NCI-H1436 (cell line): ENCODE results near the gene PLXND1.
A peak's percentile ranks its signal among the peaks of the same experiment; 100 is the strongest.

Source experiments
- DNase-seq: peaks from one replicate; lab custom pipeline; 2025; lab: John Stamatoyannopoulos, UW

Gene PLXND1

DNA sequence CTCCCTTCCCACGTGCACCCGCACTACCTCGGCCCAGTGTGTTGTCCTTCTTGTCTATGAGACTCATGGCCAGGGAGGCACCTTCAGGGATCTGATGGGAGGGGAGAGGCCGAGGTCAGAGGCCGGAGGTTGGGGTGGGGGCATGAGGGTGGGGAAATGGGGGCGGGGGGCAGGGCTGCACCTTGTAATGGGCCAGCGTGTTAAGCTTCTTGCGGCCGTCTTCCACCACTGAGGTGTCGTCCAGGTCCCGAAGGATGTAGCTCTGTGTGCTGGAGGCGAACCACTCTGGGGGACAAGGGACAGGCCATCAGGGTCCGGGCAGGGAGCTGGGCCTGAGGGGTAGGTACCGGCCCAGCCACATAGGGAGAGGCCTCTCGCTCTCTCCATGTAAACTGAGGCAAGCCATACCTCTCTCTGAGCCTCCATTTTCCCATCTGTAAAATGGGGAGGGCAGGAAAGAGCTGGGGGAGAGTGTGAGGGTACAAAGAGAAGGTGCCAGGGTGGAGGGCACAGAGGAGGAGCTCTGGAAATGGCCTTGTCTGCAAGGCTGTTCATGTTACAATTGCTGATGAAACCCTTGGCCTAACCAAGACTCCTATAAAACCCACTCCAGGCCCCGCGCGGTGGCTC lies 44.7 kb downstream of the PLXND1 start:
- no peak for DNase-seq

DNA sequence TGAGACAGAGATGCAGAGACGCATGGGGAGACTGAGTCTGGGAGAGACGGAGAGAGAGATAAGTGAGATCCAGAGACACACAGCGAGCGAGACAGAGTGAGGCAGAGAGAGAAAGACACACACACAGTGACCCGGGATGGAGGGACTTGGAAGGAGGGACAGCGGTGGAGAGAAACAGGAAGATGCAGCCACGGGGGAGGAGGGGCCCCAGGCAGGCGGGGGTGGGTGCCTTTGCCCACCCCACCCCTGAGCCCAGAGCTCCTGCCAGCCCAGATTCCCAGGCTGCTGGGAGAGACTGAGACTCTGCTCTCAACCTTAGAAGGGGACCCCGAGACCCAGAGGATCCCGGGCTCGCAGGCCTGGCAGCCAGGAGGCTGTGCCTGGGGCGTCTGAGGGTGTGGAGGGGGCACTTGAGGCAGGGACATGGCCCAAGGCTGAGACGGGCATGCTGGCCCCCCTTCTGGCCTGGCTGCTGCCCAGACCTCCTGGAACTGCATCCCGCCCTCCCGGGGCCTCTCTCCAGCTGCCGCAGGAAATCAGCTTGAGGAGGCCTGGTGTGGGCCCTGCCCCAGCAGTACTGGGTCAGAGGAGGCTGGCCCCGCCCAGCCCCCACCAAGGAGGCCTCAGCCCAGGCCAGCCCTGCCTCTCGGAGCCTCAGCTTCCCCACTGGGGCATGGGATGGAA lies 45.4 kb downstream of the PLXND1 start:
- DNase-seq: no peak

DNA sequence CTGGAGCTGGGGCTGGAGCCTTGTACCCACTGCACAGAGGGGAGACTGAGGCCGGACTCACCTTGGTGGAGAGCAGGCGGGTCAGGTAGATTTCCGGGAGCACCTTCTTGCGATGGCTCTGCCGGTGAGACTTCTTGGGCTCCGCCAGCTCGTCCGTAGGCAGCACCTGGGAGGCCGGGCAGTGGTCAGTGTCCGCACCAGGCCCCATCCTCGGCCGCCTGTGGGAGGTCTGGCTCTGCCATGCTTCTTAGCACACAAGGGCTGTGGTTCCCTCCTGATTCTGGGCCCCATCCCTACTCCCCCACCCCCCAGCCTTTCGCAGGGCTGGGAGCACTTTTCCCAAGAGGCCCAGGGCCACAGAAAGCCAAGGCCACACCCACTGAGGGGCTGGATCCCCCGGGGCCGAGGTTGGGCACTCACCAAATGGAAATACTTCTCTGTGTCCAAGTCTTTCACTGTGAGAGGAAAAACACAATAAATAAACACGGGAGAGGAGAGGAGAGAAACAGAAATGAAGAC lies 46.1 kb downstream of the PLXND1 start:
- DNase-seq: peak; percentile 49

DNA sequence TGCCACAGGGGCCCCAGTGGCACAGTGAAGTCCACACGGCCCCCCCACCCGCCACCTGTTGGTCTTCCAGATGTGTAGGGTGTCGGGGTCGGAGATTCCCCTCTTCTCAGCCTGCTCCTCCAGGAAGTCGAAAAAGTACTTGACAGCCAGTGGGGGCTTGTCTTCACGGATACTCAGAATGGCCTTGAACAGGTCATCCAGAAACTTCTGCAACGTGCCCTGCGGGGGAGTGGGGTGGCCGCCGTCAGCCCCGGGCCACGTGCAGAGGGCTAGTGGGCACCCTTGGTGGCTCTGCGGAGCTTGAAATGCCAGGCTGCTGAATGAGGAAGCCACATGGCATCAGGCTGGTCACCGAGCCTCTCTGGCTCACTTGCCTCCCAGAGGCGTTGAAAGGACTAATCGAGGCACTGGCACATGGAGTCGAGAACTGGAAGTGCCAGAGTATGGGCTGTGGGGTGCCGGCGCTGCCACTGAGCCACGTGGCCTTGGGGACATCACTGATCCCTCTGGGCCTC lies 46.9 kb downstream of the PLXND1 start:
- no peak for DNase-seq

DNA sequence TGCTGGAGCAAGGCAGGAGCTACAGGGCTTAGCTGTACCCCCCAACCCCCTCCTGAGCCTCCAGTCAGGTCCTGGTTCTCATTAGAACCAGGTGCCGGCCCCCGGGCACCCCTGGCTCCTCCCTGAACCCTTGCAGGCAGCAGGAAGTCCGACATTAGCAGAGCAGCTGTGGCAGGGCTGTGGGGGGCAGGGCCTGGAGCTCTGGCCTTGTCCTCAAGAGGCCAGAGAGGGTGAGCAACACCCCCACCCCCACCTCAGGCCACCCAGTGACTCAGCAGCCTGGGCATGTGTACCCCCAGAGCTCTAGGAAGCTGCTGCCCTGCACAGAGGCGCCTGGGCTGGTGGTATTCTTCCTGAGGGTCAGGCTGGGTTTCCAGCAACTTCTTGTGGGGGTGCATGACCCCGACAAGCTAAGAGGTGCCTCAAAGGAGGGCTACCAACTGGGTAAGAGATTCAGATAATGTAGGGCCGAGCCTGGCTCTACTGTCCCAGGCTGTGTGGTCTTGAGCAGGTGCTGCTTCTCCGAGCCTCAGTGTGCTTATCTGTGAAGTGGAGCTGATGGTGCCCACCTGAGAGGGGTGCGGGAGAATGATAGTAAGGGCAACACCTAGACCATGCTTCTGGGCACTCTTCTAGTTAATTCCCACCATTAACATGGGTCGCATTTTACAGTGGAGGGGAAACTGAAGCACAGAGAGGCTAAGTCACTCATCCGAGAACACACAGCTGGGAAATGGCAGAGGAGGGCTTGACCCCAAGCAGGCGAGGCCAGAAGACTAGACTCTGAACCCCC lies 47.5 kb downstream of the PLXND1 start:
- no peak for DNase-seq

DNA sequence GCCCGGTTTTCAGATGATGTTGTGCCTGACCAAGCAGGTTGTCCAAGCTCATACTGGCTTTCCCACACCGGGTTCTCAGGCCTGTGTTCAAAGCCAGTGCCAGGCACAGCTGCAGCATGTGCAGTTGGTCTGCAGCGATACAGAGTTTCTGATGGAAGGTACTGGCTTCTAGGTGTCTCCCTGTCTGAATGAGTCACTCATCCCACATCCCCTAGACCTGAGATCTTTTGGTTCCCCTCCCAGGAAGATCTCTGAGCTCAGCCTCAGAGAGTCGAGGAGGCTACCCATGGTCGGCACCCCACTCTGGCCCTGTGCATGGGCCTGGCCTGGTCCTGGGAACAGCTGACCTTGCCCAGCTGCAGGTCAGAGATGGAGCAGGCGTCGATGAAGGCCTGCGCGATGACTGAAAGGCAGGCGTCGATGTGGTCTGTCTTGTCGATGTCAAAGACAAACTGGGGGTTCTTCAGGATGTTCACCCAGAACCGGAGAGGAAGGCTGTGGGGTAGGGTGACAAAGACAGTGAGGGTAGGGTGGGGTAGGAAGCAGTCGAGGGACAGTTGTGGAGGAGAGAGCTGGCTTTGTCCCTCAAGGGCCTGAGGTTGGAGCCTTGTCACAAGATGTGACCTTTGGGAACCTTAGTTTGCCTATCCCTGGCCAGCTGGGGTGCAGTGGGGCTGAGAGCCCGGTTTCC lies 48.2 kb downstream of the PLXND1 start:
- no peak for DNase-seq

DNA sequence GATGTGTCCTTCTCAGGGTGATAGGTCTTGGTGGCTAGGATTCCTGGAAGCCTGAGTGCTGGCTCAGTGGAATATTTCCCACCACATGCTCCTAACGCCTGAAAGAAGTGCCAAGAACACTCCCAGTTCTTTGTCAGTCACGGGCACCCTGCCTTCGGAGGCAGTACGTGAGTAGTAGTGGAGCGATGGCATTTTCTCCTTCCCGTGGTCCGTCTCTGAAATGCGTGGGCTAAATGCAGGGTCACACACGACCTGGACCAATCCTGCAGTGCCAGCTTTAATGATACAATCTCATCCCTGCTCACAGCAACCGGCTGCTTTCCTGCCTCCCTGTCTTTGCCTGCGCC lies 49.0 kb downstream of the PLXND1 start:
- no peak for DNase-seq

DNA sequence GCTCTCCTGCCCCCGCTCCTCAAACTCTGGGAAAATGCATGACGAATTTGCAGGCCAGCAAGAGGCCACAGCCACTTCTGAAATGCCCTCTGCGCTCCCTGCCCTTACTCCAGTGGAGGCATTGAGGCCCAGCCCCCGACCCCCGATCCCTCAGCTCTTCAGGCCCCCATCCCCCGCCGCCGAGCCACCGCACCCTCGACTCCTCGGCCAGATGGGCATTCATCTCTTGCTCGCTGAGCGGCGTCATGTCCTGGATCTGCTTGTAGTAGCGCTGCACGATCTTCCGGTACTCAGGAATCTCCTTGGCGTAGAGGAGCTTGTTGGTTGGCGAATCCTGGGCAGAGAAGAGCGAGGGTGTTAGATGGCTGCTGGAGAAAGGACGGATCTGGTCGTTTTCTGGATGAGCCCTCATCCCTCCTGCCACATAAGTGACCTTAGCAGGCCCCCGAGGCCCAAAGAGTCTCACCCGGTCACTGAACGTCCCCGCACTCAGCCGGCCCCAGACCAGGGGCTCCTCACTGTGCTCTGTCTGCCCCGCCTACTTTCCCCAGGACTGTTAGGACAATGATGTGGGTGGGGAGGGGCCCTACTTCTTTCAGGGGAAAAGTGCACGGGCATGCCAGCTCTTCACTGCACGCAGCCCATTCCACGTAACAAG lies 49.5 kb downstream of the PLXND1 start:
- no peak for DNase-seq

DNA sequence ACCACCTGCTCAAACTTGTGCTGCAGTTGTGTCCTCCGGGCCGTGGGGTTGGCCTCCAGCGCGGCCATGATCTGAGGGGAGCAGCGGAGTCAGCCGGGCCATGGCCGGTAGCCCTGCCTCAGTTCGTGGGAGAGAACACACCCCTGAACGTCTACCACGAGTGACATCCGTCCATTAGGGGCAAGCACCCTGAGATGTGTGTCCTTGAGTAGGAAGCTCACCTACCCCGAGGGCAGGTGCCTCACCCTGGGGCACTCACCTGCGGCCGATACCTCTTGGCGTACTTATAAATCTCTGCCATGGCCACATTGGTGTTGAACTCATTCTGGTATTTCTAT lies 50.1 kb downstream of the PLXND1 start:
- DNase-seq: no peak

DNA sequence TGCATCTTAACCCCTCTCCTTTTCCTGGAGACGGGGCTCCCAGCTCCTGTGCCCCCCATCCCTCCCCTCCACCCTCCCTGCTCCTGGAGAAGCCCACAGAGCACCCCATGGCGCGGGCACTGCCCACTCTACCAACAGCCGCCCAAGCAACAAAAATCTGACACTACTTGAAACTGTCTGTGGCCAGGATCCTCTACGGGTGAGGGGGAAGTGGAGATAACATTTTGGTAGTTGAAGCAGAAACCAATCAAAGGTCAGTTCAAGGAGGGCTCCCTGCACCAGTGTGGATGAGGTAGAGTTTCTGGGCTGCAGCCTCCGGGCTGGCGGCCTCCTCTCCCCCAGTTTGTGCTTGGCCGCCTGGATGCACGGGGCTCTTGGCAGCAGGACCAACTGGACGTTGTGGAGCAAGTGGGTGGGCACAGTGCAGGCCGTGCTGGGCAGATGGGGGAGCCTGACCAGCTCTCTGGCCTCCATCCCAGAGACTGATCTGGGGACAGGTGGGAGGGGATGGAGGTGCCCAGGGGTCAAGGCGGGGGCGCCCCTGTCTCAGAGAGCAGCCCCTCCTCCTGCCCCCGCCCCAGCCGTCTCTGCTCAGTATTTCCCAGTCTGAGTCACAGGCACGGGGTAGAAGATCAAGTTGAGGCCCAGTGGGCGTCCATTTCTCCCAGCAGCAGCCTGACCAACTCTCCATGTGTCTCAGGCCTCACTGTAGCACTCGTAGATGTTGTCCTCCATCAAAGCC lies 50.7 kb downstream of the PLXND1 start:
- no peak for DNase-seq

DNA sequence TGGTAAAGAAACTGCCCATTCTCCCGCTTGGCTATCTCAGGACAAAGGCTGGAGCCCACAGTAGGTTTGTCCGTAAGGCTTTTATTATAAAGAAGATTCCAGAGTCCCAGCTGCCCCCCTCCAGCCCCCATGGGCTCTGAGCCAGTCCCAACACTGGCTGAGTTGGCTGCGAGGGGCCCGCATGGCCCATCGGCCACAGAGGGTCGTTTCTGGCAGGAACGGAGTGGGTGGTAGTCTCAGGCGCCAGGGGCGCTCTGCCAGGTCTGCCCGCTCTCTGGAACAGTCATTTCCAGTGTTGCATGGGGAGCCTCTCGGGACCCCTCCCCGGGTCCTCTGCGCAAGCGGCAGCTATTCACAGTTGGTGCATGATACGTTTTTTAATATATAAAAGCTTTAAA lies 51.3 kb downstream of the PLXND1 start:
- no peak for DNase-seq

DNA sequence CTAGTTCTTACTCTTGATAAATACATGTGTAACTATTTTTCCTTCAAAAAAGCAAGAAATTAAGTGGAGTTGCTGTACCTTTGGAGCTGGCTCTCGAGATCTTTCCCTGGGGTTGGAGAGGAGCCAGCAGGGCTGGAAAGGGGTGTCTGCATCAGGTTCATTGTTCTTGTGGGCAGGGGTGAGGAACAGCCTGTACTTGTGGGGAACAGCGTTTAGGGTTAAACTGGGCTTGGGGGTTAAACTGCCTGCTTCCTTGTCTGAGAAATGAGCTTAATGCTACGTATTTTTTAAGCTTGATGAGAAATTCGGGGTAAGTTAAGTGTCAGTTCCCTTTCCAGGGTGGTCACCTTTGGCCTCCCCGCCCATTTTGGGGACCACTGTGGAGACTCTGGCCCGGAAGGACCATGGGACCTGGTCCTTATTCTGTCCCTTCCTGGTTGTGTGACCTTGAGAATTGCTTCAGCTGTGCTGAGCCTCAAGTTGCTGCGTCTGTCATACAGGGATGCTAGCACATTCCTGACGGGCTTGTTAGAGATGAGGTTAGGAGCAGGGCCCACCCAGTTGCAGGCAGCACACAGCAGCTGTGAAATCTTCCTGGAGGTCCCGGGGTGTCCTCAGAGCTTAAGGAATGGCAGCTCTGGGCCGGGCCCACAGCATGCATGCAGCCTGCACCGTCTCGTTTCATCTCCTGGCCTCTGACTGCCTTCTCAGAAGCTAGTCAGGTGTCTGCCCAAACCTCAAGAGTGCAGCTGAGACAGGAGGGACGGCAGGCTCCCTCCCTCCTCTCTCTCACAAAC lies 51.9 kb downstream of the PLXND1 start:
- no peak for DNase-seq

DNA sequence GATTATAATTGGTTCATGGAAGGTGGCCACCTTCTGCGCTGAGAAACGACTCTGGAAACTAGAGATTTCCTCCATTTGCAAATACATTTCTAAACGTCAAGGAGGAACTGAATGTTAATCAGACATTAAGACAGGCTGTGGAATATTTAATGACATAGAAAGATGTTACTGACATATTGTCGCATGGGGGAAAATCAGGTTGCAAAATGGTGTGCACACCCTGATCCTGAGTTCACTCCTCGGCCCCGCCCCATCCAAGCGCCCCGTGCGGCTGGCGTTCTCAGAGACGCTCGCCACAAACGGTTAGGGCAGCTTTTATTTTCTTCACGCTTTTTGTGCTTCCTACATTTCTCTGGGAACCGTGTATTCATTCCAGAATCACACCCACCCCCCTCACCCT lies 52.8 kb downstream of the PLXND1 start:
- DNase-seq: no peak

DNA sequence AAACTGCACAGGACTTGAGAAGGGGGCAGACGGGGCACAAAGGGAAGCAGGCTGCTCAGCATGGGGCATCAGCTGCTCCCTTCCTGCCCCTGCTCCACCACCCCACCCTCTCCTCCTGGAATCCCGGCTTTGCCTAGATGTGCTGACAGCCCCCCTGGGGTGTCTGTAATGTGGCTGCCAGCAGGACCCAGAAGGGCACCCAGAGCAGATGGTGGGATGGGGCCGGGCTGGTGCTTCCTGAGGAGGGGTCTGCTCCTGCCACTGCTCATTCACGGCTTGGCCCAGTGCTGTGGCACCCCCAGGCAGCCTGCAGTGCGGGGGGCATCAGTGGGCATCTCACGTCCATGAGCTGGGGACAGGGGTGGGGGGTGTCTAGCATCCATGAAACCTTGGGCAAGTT lies 53.3 kb downstream of the PLXND1 start:
- no peak for DNase-seq

DNA sequence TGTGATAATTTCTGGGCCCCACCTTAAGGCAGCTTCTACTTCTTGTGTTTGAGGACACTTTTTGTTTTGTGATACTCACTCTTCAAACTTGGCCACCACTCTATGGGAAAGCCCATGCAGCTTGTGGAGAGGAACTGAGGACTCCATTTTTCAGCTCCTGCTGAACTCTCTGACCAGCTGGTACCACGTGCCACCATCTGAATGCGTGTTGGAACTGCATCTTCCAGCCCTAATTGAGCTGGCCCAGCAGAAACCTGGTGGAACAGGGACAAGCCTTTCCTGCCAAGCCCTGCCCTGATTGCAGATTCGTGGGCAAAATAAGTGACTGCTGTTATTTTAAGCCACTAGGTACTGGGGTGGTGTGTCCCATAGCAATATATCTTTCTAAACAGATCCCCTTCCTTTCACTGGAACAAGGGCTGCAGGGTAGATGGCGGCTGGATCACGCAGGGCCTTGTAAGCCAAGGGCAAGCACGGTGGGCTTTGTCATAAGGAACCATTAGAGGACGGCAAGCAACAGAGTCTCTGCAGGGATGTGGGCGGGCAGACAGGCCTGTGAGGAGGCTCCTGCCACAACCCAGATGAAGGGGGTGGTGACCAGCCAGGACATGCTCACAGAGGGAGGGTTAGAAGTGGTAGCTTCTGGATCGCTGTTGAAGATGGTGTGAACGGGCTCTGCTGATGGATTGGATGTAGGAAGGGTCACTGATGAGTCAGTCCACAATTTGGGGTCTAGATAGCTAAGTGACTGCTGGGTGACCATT lies 54.0 kb downstream of the PLXND1 start:
- no peak for DNase-seq

DNA sequence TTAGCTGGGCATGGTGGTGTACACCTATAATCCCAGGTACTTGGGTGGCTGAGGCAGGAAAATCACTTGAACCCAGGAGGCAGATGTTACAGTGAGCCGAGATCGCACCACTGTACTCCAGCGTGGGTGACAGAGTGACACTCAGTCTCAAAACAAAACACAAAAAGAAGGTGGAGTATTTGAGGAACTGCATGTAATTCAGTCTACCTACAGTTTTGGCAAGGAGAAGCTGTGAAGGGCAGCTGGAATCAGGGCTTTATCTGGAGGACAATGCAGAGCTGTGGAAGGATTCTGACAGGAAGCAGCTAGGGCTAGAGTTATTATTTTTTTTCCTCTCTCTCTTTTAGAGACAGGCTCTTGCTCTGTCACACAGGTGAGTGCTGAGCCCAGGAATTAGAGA lies 56.7 kb downstream of the PLXND1 start:
- no peak for DNase-seq

DNA sequence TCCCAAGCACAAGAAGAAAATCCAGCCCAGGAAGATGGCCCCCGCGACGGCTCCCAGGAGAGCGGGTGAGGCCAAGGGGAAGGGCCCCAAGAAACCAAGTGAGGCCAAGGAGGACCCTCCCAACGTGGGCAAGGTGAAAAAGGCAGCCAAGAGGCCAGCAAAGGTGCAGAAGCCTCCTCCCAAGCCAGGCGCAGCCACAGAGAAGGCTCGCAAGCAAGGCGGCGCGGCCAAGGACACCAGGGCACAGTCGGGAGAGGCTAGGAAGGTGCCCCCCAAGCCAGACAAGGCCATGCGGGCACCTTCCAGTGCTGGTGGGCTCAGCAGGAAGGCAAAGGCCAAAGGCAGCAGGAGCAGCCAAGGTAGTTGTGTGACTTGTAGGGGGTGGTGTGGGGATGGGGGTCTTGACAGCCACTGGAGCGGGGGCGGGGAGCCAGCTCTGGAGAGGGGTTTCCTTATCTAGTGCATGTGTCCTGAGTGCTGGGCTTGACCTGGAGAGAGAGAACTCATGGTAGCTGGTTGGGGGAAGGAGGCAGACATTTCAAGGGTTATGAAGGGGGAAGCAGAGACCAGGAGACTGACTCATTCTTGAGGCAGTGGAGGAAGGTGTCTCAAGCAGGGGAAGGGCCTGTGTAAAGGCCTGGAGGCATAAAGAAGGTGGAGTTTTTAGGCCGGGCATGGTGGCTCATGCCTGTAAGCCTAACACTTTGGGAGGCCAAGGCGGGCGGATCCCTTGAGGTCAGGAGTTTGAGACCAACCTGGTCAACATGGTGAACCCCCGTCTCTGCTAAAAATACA lies 57.3 kb downstream of the PLXND1 start:
- no peak for DNase-seq

DNA sequence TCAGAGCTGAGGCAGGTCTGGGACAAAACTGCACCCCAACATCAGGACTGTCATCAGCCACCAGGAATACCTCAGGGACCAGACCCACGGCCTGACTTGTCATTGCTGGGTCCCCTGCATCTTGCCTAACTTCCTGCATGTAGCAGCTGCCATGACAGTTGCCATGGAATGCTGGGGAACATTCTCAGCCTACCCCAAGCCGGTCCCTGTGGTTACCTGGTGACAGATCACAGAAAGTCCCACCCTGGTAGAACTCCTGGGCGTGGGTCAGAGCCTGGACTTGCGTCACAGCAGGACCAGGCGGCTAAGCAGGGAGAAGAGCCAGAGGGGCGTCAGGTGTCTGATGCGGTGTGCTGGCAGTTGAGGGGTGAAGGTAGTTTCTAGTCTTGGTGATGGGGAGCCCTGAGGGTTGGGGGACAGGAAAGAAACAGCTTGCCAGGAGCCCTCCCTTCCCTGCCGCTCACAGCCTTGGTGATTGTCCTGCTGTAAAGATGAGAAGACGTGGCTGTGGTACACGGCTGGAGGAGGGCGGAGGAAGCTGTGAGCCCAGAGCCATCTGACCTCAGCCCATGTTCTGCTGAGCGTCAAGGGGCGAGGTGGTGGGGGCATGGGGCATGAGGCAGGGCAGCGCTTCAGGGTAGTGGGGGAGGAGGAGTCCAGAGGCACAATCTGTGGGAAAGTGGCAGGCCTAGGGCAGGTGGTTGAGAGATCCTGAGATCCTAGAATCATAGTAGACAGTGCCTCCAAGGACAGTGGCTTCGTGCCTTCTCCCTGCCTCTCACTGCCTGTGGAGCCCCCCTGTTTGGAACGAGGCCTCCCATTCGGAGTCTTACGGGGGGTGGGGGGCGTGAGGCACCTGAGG lies 58.1 kb downstream of the PLXND1 start:
- DNase-seq: no peak
